Stimulated activated CD8-positive, alpha-beta memory T cell treated with anti-CD3 and anti-CD28 coated beads, Interleukin-7, amount 100 ng/mL, for 24 hours (primary cell): ENCODE results near the gene TRIM67.

Experiments used
- DNase-seq: peaks from one replicate; pipeline ENCODE4 v3.0.0-alpha.2; 2020; ENCODE audit warnings: low read depth

Gene TRIM67

GRCh38 chr1:231183639-231184590 is 22.1 kb downstream of the TRIM67 start:
- DNase-seq = no peak

- DNase-seq = no peak
These were observed 23.0 kb downstream of the TRIM67 start for GRCh38 chr1:231184891-231185290.

- no peak for DNase-seq
These were observed 23.5 kb downstream of the TRIM67 start for GRCh38 chr1:231185391-231185790.

GRCh38 chr1:231186356-231187115 is 24.7 kb downstream of the TRIM67 start:
- DNase-seq = no peak

- DNase-seq = no peak
These were observed 25.7 kb downstream of the TRIM67 start for GRCh38 chr1:231187571-231187970.

- no peak for DNase-seq
These were observed 26.2 kb downstream of the TRIM67 start for GRCh38 chr1:231188072-231188471.

- DNase-seq = no peak
These were observed 26.9 kb downstream of the TRIM67 start for GRCh38 chr1:231188768-231189167.

- DNase-seq = no peak
These were observed 27.9 kb downstream of the TRIM67 start for GRCh38 chr1:231189683-231190270.

- no peak for DNase-seq
These were observed 28.6 kb downstream of the TRIM67 start for GRCh38 chr1:231190456-231190855.

GRCh38 chr1:231192620-231193163 is 30.8 kb downstream of the TRIM67 start:
- no peak for DNase-seq

GRCh38 chr1:231193710-231194340 is 32.0 kb downstream of the TRIM67 start:
- no peak for DNase-seq

- no peak for DNase-seq
These were observed 32.6 kb downstream of the TRIM67 start for GRCh38 chr1:231194476-231194842.

GRCh38 chr1:231194843-231195516 is 33.1 kb downstream of the TRIM67 start:
- no peak for DNase-seq

- DNase-seq = no peak
These were observed 34.4 kb downstream of the TRIM67 start for GRCh38 chr1:231196307-231196706.

GRCh38 chr1:231196728-231197127 is 34.9 kb downstream of the TRIM67 start:
- no peak for DNase-seq

GRCh38 chr1:231199868-231200267 is 38.0 kb downstream of the TRIM67 start:
- no peak for DNase-seq

GRCh38 chr1:231200388-231201031 is 38.7 kb downstream of the TRIM67 start:
- no peak for DNase-seq

GRCh38 chr1:231201375-231201978 is 39.6 kb downstream of the TRIM67 start:
- DNase-seq = no peak

- DNase-seq = no peak
These were observed 40.2 kb downstream of the TRIM67 start for GRCh38 chr1:231201979-231202633.
